GDM1 (cell line): ENCODE data around the gene PDIA5.
A peak's percentile ranks its signal among the peaks of the same experiment; 100 is the strongest.

Experiments used
- DNase-seq: peaks from one replicate; lab custom pipeline; 2025; lab: John Stamatoyannopoulos, UW

The PDIA5 gene

GRCh38 chr3:123066896-123067688, at the start of gene PDIA5:
PDIA5 (plus strand) TSS chr3:123067025; CDS start chr3:123067165, 140 bp downstream.
- peak; percentile 80 for DNase-seq

- no peak for DNase-seq
Measured at GRCh38 chr3:123018683-123019082, 48.1 kb upstream of the PDIA5 start.

- no peak for DNase-seq
Measured at GRCh38 chr3:123019161-123019560, 47.7 kb upstream of the PDIA5 start.

- DNase-seq = no peak
Measured at GRCh38 chr3:123019591-123019990, 47.2 kb upstream of the PDIA5 start.

- DNase-seq = no peak
Measured at GRCh38 chr3:123020709-123021108, 46.1 kb upstream of the PDIA5 start.

GRCh38 chr3:123021388-123021787, 45.4 kb upstream of the PDIA5 start:
- DNase-seq = no peak

- no peak for DNase-seq
Measured at GRCh38 chr3:123021996-123022510, 44.8 kb upstream of the PDIA5 start.

- DNase-seq = no peak
Measured at GRCh38 chr3:123024056-123024455, 42.8 kb upstream of the PDIA5 start.

- no peak for DNase-seq
Measured at GRCh38 chr3:123025642-123026521, 40.9 kb upstream of the PDIA5 start.

- DNase-seq = no peak
Measured at GRCh38 chr3:123026565-123027291, 40.1 kb upstream of the PDIA5 start.

- no peak for DNase-seq
Measured at GRCh38 chr3:123027292-123028232, 39.3 kb upstream of the PDIA5 start, which contains the start of gene SEMA5B. SEMA5B (minus strand) TSS chr3:123027763; CDS start chr3:122961263, 66,500 bp downstream.

GRCh38 chr3:123028233-123028828, 38.5 kb upstream of the PDIA5 start:
- DNase-seq = peak; percentile 43

GRCh38 chr3:123031051-123031450, 35.8 kb upstream of the PDIA5 start:
- DNase-seq = no peak

- DNase-seq = no peak
Measured at GRCh38 chr3:123032057-123032456, 34.8 kb upstream of the PDIA5 start.

- no peak for DNase-seq
Measured at GRCh38 chr3:123034120-123034519, 32.7 kb upstream of the PDIA5 start.

- no peak for DNase-seq
Measured at GRCh38 chr3:123034996-123035395, 31.8 kb upstream of the PDIA5 start.

- no peak for DNase-seq
Measured at GRCh38 chr3:123036352-123037014, 30.3 kb upstream of the PDIA5 start.

GRCh38 chr3:123037015-123037375, 29.8 kb upstream of the PDIA5 start:
- no peak for DNase-seq

- DNase-seq = no peak
Measured at GRCh38 chr3:123038751-123039150, 28.1 kb upstream of the PDIA5 start.

GRCh38 chr3:123039178-123039577, 27.6 kb upstream of the PDIA5 start:
- no peak for DNase-seq
